Transverse colon (tissue), 3 donors: Measurements from ENCODE around the gene HIGD1A.

Experiments used
- EP300 ChIP-seq: sonication (generic); formaldehyde crosslinking; IDR thresholded peaks from one replicate; pipeline ENCODE4 v1.6.1; 2017; ENCODE audit warnings: antibody characterized with exemption, low read depth
- POLR2A ChIP-seq: fragments of 450-650 bp; IDR thresholded peaks from one replicate; pipeline ENCODE4 v1.6.1; 2016; ENCODE audit warnings: antibody characterized with exemption, mild to moderate bottlenecking, moderate library complexity
- TF ChIP-seq, protein P1 (sequence below), 5 experiments: fragments of 200-600 bp in 3 of 5; fragments of 450-650 bp in 2 of 5; sonication (generic) in 3 of 5; IDR thresholded peaks; 1 replicate in 2 of 5; 2 replicates in 3 of 5; pipeline ENCODE4 v1.5.1; 2016 to 2017; ENCODE audit warnings: antibody characterized with exemption in 5 of 5, inconsistent platforms in 3 of 5, mild to moderate bottlenecking in 2 of 5, moderate library complexity in 1 of 5

DNA sequence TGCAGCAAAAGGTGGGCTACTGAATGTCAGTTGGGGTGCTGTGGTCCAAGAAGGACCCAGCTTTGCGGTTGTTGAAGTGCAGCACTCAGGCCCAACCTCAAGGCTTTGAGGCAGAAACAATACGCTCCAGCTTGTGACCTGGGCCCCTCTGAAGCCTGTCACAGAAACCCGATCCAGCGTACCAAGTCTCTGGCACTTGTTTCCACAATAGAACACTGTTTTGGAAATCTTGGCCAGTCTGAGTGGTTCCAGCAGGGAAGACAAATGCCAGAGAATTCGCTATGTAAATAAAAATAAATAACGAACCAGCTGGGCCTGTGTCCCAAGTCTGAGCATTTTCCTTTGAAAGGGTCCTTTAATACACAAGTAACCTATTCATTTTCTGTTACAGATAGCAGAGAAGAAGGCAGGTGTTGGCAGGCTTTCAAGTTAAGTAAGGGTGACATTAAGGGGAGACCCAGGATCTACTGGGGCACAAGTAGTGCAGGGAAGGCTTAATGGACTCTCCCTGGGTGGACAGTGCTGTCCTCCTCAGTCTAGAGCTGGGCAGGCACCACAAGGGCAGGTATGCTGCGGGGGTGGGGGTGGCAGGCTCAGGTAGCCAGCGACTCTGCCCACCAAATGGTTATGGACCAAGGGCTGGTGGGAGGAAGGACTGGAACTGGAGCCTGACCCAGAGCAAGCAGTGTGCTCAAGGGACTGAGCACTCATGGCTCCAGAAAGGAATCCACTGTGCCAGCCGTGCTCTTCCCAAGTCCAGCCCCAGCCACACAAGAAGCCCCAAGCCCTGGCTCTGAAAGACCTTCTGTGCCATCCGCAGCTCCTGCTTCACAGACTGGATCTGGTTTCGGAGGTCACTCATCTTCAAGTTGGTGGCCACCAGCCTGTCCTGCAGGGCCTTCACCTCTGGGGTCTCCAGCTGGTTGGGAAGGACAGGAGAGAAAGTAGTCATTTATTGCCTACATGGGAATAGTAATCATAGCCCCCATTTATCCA lies 57.5 kb downstream of the HIGD1A start:
- TF ChIP-seq, protein P1, sequence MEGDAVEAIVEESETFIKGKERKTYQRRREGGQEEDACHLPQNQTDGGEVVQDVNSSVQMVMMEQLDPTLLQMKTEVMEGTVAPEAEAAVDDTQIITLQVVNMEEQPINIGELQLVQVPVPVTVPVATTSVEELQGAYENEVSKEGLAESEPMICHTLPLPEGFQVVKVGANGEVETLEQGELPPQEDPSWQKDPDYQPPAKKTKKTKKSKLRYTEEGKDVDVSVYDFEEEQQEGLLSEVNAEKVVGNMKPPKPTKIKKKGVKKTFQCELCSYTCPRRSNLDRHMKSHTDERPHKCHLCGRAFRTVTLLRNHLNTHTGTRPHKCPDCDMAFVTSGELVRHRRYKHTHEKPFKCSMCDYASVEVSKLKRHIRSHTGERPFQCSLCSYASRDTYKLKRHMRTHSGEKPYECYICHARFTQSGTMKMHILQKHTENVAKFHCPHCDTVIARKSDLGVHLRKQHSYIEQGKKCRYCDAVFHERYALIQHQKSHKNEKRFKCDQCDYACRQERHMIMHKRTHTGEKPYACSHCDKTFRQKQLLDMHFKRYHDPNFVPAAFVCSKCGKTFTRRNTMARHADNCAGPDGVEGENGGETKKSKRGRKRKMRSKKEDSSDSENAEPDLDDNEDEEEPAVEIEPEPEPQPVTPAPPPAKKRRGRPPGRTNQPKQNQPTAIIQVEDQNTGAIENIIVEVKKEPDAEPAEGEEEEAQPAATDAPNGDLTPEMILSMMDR (IDR thresholded peaks at IDR 0.05): no peak
- TF ChIP-seq EP300: no peak
- TF ChIP-seq POLR2A: no peak
